GM12874 (cell line): ENCODE measurements around the gene ASCL2.

Source experiments
- CTCF ChIP-seq: IDR thresholded peaks from 2 replicates; pipeline ENCODE4 v1.5.1; 2011; ENCODE audit warnings: low read depth, mild to moderate bottlenecking, control low read depth, low read length, moderate library complexity; ENCODE audit not compliant: insufficient read depth

ASCL2 gene

GRCh38 chr11:2266586-2267305 is 3.6 kb downstream of the ASCL2 start:
- no peak for TF ChIP-seq CTCF

DNA sequence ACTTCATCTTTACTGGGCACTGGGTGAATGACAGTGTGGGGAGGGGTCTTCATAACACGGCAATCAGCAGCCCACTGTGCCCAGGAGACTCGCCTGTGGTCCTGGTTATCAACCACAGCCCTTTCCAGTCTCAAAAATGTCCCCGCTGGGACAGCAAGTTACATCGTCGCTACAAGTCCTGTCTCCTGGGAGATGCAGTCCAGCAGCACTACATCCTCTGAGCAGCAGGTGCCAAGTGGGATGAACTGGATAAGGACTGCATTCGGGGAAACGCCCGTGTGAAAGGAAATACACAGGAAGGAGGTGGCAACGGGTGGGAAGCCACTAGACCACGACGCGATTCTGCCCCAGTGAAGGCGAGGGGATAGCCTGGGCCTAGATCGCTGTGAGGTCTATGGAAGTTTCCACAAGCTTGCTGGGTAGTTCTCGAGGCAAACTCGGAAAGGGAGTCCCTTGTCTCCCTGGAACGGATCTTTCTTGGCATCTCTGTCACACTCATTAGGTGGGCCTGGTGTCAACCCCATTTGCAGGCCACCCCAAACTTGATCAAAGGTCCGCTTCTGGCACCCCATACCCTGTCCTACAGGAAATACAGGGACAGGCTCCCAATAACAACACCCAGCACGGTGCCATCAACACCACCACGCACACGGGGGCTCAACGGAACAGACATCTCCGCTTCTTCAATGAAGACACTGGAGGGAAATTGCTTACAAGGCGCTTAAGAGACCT is 4.4 kb downstream of the ASCL2 start:
- TF ChIP-seq CTCF: no peak

DNA sequence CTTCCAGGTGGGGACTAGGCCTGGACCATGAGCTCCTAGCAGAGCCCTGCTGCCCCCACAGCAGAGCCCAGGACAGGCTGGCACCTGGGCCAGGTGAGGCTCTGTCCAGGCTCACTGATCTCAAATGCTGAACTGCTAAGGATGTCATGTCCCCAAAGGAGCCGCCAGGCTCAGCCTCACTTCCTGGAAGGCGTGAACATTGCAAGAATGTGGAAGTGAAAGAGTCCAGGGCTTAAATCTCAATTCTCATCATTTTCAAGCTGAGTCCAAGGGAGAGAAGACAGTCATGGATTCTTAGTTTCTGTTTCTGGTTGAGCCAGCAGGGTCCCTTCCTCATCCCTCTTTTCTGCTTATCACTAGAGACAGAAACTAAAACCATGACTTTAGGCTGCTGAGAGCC is 5.0 kb downstream of the ASCL2 start:
- no peak for TF ChIP-seq CTCF

DNA sequence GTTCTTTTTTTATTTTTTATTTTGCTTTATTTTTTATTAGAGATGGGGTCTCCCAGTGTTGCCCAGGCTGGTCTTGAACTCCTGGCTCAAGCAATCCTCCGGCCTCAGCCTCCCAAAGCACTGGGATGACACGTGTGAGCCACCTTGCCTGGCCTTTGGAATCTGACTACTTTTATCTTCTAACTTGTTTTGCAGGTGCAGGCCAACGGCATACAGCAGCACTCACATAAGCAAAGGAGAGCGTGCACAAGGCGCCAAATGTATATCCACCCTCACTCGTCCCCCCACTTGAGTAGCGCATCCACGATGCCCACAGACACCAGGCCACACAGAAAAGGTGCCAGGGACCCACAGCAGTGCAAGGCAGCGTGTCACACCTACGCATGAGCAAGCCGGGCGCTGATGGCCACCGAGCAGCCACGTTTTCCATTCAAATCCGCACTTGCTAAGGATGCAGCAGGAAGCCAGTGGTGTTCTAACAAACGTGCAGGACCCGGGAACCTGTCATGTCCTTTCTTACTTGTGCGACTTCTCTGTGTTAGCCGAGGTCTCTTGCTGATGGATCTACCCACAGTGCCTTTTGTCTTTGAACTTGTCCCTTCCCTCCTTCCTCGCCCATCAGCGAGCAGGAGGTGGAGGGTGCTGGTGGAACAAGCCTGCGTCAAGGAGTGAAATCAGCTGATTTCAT is 5.9 kb downstream of the ASCL2 start:
- TF ChIP-seq CTCF: no peak

- no peak for TF ChIP-seq CTCF
Measured at GRCh38 chr11:2263724-2264360, 6.5 kb downstream of the ASCL2 start.

DNA sequence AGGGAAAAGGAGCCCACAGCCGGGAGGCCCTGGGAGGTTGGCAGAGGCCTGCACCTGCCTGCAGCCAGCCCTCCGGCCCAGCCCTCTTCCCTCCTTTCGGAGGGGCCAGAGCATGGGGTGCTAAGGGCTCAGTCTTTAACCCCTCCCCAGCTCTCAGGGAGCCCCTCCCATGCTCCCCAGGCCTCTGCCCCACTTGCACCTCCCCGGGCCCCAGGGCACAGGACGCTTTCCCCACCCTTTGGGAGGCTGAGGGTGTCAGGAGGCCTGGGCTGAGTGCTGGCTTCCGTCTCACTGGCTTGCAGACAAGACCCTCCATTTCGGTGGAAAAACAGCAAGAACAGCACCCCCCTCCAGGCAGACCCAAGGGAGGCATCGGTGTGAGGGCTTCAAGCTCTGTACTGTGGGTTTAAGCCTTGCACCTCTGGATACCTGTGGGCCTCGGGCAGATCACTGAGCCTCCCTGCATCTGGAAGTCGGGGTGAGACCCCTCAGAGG is 7.3 kb downstream of the ASCL2 start:
- no peak for TF ChIP-seq CTCF
